Bone marrow (tissue), 2 donors: ENCODE data around the gene TYW1.
"Not testable (repeated sequence)": the region's sequence is repeated elsewhere in the genome, so short reads cannot be mapped to it uniquely, and the experiment has no call there.

ENCODE experiments used
- DNase-seq, 2 donors: peaks; one replicate each; lab custom pipeline; 2025; lab: John Stamatoyannopoulos, UW

TYW1 gene

DNA sequence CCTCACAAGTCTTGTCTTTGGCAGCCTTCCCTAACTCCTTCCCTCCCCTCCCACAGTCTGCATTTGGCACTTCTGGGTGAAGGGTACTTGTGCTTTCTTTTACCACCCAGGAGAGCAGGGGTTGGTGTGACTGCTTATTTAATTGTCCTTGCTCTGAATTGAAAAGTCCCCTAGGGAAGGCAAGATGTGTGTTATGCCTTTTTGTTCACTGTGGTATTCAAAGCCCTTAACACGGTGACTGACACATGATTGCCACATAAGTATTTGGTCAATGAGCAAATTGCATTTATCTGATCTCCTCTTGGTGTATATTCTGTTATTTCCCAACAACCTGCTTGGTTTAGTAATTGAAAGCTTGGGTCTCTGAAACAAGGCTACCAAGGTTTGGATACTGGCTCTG lies 134.1 kb downstream of the TYW1 start:
- DNase-seq = not testable (repeated sequence)

DNA sequence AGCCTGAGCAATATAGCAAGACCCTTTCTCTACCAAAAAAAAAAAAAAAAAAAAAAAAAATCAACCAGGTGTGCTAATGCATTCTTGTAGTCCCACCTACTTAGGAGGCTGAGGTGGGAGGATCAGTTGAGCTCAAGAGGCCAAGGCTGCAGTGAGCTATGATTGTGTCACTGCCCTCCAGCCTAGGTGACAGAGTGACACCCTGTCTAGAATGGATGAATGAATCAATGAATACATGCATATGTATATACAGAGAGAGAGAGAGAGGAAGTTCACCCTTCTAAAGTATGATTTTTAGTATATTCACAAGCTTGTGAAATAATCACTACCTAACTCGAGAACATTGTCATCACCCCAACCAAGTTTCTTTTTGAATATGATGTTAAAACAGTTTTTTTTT lies 138.3 kb downstream of the TYW1 start:
- not testable (repeated sequence) for DNase-seq

DNA sequence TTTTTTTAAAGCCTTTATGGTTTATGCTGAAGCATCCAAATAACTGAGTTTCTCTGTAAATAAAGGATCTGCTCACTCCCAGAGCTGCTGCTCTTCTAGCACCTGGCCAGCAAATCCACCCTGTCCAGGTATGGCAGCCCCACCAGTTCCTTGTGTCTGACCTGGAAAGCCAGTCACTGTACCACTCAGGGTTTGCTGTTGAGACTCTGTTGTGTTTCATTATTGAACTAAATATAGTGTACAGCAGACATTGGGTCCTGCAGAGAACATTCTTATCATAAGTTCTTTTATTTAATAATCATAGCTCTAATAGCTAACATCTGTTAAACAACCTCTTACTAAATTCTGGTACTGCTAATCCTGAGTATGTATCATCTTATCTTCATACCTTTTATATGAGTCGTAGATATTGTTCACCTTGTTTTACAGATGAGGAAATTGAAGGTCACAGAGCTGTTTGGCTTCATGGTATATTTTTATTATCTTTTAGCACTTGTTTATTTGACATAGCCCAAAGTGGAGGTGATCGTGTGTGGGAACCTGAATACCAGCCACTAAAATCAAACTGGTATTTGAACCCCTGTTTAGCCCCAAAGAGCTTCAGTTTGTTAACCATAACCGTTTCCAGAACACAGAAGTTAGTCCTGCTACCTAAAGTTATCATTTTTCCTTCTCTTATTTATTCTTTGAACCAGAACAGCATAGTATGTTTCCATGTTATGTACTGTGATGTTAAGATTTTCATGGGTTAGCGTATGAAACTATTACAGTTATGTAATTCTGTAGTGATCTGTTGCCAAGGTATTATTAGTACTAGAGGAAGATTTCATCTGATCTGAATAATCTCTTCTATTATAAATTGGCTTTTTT lies 139.2 kb downstream of the TYW1 start:
- not testable (repeated sequence) for DNase-seq

DNA sequence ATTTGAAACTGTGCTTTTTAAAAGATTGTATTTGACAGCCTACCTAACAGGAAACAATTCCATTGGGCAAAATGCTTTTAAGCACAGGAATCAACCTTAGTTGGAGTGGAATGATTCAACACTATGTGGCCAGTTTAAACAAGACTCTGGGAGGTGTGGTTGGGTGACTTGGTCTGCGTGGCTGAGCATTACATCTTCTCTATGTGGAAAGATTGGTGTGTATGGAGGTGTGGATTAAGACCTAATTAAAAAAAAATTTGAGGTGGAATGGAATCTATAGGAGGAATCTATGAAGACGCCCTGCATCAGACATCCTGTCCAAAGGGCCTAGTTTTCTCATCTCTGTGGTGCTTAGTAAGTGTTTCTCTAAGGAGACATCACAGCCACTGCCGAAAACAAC lies 140.9 kb downstream of the TYW1 start:
- not testable (repeated sequence) for DNase-seq

DNA sequence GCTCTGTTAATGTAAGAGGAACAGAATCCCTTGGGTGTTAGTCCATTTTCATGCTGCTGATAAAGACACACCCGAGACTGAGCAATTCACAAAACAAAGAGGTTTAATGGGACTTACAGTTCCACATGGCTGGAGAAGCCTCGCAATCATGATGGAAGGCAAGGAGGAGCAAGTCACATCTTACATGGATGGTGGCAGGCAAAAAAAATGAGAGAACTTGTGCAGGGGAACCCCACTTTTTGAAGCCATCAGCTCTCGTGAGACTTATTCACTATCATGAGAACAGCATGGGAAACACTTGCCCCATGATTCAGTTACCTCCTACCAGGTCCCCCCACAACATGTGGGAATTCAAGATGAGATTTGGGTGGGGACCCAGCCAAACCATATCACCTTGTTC lies 143.2 kb downstream of the TYW1 start:
- not testable (repeated sequence) for DNase-seq

DNA sequence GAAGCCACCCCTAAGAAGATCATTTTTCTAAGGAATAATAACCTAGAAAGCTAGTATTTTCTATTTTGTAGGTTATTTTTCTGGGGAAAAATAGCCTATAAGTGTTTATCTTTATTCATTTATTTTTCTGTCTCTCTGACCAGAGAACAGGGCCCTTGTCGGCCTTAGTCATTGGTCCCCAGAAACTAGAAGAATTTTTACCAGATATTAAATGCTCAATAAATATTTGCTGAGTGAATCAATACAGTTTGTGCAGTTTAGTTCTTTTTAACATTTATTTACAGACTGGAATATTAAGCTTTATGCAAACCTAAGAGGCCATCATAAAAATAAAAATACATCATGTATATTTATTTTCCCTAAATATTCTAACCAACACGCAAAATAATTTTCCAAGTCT lies 144.4 kb downstream of the TYW1 start:
- DNase-seq = not testable (repeated sequence)

DNA sequence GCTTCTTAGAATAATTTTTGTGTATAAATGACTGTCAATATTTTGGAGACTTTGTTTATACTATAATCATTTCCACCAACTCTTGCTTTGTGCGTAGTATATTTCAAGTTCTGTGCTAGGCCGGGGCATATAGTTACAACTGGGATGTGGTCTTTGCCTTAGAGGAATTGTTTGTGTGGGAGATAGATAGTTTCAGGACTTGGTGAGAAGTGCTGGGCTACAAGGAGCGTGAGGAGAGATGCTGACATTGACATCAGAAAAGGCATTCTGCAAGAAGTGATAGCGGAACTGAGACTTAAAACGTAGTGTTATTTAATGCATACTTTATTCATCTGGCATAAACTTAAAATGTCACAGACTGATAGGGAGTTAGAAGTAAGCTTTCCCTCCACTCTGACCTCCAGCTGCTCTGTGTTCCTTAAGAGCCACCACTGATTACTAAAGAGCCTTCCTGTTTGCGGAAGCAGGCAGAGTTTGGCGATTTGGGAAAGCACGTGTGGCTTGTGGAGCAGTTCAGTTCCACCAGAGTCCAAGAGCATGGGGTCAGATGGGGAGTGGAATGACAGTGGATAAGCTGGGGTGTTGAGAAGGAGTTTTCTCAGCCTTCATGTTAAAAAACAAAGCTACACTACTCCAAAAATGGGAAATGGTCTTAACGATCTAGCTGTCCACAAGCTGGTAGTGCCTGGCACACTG lies 146.6 kb downstream of the TYW1 start:
- DNase-seq = not testable (repeated sequence)

DNA sequence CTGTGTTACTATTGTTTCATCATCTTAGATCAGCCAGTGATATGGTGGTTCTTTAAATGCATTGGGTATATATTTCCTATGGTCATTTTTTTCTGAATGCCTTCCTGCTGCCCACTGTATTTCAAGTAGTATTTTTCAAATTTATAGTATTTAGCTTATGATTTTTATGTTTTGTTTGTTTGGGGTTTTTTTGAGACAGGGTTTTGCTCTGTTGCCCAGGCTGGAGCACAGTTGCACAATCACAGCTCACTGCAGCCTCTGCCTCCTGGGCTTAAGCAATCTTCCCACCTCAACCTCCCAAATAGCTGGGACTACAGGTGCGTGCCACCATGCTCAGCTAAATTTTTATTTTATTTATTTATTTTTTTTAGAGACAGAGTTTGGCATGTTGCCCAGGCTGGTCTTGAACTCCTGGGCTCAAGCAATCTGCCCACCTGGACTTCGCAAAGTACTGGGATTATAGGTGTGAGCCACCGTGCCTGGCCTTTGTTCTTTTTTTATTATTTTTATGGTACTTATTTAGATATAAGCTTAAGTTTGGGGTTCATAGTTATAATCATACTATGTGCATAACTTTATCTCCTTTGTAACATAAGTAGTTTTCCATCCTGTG lies 149.1 kb downstream of the TYW1 start:
- not testable (repeated sequence) for DNase-seq

DNA sequence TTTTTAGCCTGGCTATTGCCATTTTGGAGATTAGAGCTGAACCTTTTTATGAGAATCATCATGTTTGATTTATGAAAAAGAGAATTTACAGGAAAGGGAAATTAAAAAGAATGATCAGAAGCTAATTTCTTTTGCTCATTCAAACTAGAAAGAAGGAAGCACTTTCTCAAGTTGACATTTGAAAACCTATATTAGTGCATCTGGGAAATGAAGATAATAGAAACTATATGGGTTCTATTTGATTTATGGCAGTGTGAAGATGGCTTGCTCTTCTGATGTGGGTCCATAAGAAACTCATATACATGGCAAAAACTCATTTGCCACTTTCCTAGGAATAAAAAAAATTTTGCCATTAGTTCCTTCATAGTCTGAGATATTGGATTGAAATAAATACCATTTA lies 152.5 kb downstream of the TYW1 start:
- not testable (repeated sequence) for DNase-seq

DNA sequence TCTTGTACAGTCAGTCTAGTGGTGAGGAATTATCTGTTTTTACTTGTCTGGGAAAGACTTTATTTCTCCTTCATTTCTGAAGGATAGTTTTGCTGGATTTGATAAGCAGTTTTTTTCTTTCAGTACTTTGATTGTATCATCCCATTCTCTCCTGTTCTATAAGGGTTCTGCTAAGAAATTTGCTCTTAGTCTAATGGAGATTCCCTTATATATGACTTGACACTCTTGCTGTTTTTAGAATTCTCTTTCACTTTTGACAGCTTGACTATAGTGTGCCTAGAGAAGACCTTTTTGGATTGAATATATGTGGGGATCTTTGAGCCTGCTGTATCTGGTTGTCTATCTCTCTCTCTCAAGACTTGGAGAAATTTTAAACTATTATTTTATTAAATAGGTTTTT lies 157.7 kb downstream of the TYW1 start:
- DNase-seq = not testable (repeated sequence)

DNA sequence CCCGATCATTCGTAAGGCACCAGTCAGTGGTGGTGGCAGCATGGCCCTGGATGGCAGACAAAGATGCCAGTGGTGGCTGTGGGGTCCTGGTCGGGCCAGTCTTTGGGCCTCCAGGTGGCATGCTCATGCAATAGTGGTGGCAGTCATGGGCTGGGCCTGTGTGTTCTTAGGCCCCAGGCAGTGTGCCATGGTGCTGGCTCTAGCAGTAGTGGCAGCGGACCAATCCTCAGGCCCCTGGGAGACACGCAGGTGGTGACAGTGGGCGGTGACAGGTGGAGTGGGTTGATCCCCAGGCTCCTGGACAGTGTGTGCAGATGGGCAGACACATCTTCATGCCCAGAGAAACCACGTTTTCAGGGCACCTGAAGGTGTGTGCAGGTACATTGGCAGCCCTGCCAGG lies 159.4 kb downstream of the TYW1 start:
- not testable (repeated sequence) for DNase-seq

DNA sequence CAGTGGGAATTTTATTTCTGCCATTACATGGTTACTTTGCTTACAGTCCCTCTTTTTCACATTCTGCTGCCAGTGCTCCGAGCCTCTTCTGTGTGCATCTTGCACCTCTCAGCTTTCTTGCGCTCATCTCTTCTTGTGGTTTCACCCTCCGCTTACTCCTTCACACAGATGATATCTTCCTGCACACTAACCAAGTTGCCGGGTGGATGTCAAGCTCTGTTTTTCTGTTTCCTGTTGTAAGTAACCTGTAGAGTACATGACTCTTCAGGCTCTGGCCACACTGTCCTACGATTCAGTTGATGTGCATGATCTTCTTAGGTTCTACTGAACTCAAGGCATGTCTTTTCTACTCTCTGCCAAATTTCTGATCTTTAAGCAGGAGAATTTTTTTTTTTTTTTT lies 166.7 kb downstream of the TYW1 start:
- not testable (repeated sequence) for DNase-seq

DNA sequence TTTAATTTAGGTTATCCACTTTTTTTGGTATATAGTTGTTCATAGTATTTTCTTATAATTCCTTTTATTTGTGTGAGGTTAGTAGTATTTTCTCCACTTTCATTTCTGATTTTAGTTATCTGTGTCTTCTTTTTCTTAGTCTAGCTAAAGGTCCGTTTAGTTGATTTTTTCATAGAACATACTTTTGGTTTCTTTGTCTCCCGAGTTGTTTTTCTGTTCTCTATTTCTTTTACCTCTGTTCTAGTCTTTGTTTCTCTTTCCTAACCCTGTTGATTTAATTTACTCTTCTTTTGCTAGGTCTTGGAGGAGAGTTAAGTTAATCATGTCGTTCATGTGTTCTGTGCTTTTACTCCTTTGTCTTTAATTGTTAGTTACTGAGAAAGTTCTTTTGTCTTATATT lies 174.5 kb downstream of the TYW1 start:
- DNase-seq = not testable (repeated sequence)

DNA sequence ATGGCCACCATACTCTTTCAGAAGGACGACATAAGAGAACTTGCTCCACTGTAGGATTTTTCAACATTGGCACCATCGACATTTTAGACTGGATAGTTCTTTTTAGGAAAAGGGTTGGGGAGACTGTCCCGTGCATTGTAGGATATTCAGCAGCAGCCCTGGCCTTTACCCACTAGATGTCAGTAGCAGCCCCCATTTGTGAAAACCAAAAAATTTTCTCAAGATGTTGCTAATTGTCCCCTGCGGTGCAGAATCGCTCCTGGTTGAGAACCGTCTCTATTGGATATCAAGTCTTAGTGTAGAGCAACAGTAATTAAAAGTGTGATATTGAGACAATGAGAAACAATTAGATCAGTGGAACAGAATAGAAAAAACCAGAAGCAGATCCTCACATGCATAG lies 180.1 kb downstream of the TYW1 start:
- not testable (repeated sequence) for DNase-seq

DNA sequence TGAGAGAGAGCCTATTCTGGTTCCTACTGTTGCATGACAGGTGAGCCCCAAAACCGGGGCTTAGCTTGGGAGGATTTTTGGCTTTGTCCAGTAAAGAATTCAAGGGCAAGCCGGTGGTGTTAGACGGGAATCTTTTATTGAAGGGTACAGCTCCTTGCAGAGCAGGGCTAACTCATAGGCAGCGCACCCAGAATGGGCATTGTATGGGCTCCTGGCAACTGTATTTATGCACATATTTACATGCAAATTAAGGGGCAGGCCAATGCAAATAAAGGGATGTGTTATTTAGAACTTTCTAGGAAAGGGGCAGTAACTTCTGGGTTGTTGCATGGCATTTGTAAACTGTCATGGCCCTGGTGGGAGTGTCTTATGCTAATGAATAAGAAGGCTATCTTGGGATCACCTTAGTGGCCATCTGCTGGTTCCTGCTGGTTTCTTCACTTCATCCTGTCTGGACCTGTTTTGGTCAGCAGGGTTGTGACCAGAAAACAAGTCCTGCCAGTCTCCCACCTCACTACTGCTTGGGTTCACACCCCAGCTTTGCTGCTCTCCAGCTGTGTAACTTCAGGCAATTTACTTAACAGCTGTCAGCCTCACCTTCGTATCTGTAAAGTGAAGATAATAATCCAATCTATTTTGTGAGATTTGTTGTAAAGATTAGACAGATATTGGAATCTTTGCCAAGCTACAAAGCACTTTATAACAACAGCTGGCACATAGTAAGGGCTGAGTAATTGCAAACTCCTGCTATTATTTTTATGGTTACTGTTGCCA lies 182.5 kb downstream of the TYW1 start:
- not testable (repeated sequence) for DNase-seq

DNA sequence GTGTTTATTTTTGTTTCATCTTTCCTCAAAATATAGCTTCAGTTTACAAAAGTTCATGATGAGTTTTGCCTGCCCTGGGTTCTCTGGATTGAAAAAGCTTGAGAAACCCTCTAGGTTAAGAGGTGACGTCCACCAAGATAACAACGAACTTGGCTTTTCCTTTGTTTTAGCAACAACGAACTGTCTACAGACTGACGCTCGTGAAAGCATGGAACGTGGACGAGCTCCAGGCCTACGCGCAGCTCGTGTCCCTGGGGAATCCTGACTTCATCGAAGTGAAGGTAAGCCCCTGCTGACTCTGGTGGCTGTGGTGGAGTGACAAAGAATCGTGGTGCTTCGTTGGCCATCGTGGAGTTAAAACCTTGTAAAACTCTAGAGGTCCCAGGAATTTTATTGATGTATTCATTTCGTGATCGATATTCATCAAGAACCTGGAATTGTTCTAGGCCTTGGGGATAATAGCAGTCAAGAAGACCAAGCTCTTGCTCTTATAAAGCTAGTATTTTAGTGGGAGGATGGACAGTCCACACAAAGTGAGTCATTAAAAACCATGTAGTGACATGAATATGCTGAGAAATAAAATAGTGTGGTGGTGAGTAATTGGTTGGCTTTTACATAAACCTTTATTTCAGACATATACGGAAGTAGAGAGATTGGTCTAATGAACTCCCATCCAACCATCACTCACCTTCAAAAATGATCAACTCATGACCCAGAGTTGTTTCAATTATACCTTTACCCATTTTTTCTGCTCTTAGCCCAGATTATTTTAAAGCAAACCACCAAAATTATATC lies 186.5 kb downstream of the TYW1 start:
- DNase-seq = not testable (repeated sequence)

DNA sequence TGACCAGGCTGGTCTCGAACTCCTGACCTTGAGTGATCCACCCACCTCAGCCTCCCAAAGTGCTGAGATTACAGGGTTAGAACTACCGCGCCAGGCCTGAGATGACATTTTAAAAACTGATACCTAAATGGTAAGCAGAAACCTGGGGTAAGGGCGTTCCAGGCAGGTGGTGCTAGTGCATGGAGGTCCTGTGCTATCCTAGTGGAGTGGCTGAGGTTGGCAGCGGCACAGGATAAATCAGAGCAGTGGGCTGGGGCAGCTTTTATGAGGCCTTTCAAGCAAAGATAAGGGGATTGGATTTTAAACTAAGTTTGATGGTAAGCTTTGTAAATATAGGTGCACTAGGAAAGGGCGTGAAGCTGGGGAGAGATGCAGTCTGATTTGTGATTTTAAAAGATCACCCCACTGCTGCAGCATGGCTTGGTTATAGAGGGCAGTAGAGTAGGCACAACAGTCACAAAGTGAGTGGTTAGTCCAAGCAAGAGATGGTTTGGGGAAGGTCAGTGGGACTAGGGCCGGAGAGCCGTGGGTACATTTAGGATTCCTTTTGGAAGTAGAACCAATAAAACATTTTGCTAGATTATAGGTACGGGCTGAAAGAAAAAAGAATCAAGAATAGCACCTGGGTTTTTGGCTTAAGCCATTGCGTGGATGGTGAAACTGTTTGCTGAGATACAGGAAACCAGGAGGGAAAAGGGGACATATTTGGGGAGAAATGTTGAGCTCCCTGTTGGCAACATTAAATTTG lies 188.5 kb downstream of the TYW1 start:
- not testable (repeated sequence) for DNase-seq

DNA sequence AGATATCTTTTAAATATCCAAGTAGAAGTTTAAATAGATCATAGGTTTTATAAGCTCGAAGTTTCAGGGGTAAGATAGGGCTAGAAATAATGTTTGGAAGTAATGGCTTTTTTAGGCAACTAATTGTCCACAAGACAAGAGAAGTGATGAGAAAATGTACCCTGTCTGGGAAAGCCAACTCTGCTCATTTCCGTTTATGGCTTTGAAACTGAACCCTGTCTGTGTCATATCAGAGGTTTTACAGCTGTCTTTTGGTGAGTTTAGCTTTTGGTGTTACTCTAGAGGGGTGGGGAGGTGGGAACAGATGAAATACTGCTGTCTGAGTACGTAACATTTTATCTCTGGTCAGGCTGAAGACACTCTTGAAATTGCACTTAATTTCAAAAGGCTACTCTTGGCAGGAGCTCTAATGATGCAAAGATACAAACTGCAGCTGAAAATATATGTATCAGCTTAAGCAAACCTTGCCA lies 189.1 kb downstream of the TYW1 start:
- DNase-seq = not testable (repeated sequence)

DNA sequence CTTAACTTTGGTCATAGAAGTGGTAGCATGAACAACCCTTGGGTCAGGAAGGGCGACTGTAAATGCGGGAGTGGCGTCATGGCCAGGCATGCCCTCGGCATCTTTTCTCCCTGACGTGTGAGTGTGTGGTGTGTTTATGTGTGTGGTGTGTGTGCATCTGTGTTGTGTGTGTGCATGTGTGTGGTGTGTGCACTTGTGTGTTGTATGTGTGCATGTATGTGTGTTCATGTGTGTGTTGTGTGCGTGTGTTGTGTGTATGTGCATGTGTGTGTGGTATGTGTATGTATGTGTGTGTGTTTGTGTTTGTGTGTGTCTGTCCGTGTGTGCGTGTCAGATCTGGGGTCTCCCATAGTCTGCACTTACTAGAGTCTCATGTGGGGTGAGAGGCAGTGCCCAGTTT lies 192.5 kb downstream of the TYW1 start:
- DNase-seq = not testable (repeated sequence)

DNA sequence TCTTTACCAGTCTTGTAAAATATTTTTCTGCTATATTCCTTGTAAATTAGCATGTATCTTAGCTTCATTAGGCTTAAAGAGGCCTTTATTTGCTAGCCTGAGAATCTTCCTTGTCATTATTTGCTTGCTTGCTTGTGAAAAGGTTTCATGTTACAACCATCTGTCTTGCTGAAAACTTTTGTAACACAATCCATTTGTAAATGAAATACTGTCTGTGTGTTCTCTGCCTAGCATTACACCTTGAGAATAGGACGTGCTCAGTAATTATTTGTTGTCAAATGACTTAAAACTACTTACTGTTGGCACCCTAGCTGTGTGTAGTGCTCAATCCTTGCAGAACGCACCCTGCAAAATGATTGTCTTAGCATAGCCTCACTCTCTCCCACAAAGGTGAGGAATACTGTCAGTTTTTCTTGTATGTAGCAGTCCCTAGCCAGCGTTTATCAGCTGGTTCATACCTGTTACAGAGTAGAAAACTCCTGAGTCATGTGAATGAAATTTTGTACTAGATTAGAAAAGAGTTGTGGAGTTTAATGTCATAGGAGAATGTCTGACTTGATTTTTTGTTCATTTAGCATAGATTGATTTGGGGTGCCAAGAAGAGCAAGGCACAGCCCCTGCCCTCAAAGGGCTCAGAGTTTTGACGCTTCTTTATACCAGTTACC lies 193.3 kb downstream of the TYW1 start:
- not testable (repeated sequence) for DNase-seq
